HEK293 (cell line): Measurements from ENCODE around the gene PUM1.

Experiments
- CTCF ChIA-PET: fragments of 350-600 bp; formaldehyde crosslinking; extraction: SDS; loops from one replicate; lab custom pipeline; 2021; ENCODE audit warnings: antibody characterized with exemption; lab: Yijun Ruan, JAX
- POLR2A ChIA-PET: fragments of 300-600 bp; formaldehyde crosslinking; extraction: SDS; loops from one replicate; lab custom pipeline; 2020; ENCODE audit warnings: antibody characterized with exemption, inconsistent platforms; lab: Yijun Ruan, JAX
- H3K27ac ChIP-seq: fragments of 200-500 bp; sonication (Bioruptor generic); 2 replicates; pipeline ENCODE4 v1.5.1; 2014; ENCODE audit warnings: low read depth, low read length, control low read depth, inconsistent platforms; ENCODE audit errors: extremely low read depth
- H3K36me3 ChIP-seq, 2 experiments: fragments of 200-500 bp in 1 of 2; sonication (Bioruptor generic) in 1 of 2; 1 replicate in 1 of 2; 2 replicates in 1 of 2; pipeline ENCODE4 v1.5.1; 2014 to 2017; ENCODE audit warnings: inconsistent platforms in 2 of 2, low read length in 2 of 2; ENCODE audit not compliant: control insufficient read depth in 2 of 2, insufficient read depth in 1 of 2
- H3K4me1 ChIP-seq: fragments of 200-500 bp; sonication (Bioruptor generic); 2 replicates; pipeline ENCODE4 v1.5.1; 2014; ENCODE audit warnings: mild to moderate bottlenecking, low read length, inconsistent platforms; ENCODE audit not compliant: control insufficient read depth, insufficient read depth
- H3K4me3 ChIP-seq: 2 replicates; pipeline ENCODE4 v1.5.1; 2011; ENCODE audit warnings: low read depth, mild to moderate bottlenecking, control low read depth, low read length, moderate library complexity
- H3K9me3 ChIP-seq: fragments of 200-500 bp; sonication (Bioruptor generic); 2 replicates; pipeline ENCODE4 v1.5.1; 2014; ENCODE audit warnings: low read depth, low read length, inconsistent platforms; ENCODE audit not compliant: control insufficient read depth, insufficient read depth
- IKZF3 ChIP-seq: fragments of 450-650 bp; IDR thresholded peaks from 2 replicates; pipeline ENCODE4 v1.5.0; 2018; ENCODE audit warnings: missing biosample characterization, mild to moderate bottlenecking, missing genetic modification characterization, moderate library complexity
- MYNN ChIP-seq: fragments of 450-650 bp; formaldehyde crosslinking; IDR thresholded peaks from 2 replicates; pipeline ENCODE4 v1.5.1; 2016; ENCODE audit warnings: missing biosample characterization, missing genetic modification characterization, borderline replicate concordance
- OVOL3 ChIP-seq: fragments of 450-650 bp; formaldehyde crosslinking; IDR thresholded peaks from 2 replicates; pipeline ENCODE4 v1.5.1; 2016; ENCODE audit warnings: missing biosample characterization, missing genetic modification characterization
- PATZ1 ChIP-seq: fragments of 450-650 bp; formaldehyde crosslinking; IDR thresholded peaks from 2 replicates; pipeline ENCODE4 v1.5.1; 2016; ENCODE audit warnings: missing biosample characterization, missing genetic modification characterization
- PRDM1 ChIP-seq: fragments of 450-650 bp; formaldehyde crosslinking; IDR thresholded peaks from 2 replicates; pipeline ENCODE4; 2016; ENCODE audit warnings: missing biosample characterization, missing genetic modification characterization
- TCF7L2 ChIP-seq: IDR thresholded peaks from 2 replicates; pipeline ENCODE4 v1.6.1; 2011; ENCODE audit warnings: low read depth, mild to moderate bottlenecking, inconsistent platforms, low read length, moderate library complexity, borderline replicate concordance
- YY1 ChIP-seq: fragments of 450-650 bp; formaldehyde crosslinking; IDR thresholded peaks from 2 replicates; pipeline ENCODE4 v1.5.1; 2018; ENCODE audit warnings: missing biosample characterization, missing genetic modification characterization
- ZBTB1 ChIP-seq: fragments of 450-650 bp; formaldehyde crosslinking; IDR thresholded peaks from 2 replicates; pipeline ENCODE4 v1.5.1; 2016; ENCODE audit warnings: missing biosample characterization, missing genetic modification characterization
- ZBTB11 ChIP-seq: fragments of 450-650 bp; formaldehyde crosslinking; conservative IDR thresholded peaks from 2 replicates; pipeline ENCODE4 v1.5.1; 2016; ENCODE audit warnings: low read depth, missing biosample characterization, missing genetic modification characterization
- ZBTB17 ChIP-seq: fragments of 450-650 bp; formaldehyde crosslinking; IDR thresholded peaks from 2 replicates; pipeline ENCODE4 v1.5.1; 2016; ENCODE audit warnings: missing biosample characterization, missing genetic modification characterization
- ZFHX2 ChIP-seq: fragments of 450-650 bp; formaldehyde crosslinking; conservative IDR thresholded peaks from 2 replicates; pipeline ENCODE4 v1.5.1; 2016; ENCODE audit warnings: missing biosample characterization, missing genetic modification characterization
- ZFP3 ChIP-seq: fragments of 450-650 bp; formaldehyde crosslinking; IDR thresholded peaks from 2 replicates; pipeline ENCODE4 v1.5.1; 2016; ENCODE audit warnings: low read depth, missing biosample characterization, missing genetic modification characterization
- ZFP69B ChIP-seq: fragments of 450-650 bp; formaldehyde crosslinking; IDR thresholded peaks from 2 replicates; pipeline ENCODE4 v1.5.1; 2016; ENCODE audit warnings: missing biosample characterization, missing genetic modification characterization
- ZNF2 ChIP-seq: fragments of 450-650 bp; formaldehyde crosslinking; IDR thresholded peaks from 2 replicates; pipeline ENCODE4 v1.5.1; 2016; ENCODE audit warnings: missing biosample characterization, missing genetic modification characterization
- ZNF23 ChIP-seq: fragments of 450-650 bp; formaldehyde crosslinking; IDR thresholded peaks from 2 replicates; pipeline ENCODE4 v1.5.1; 2016; ENCODE audit warnings: missing biosample characterization, missing genetic modification characterization, borderline replicate concordance
- ZNF24 ChIP-seq: fragments of 450-650 bp; formaldehyde crosslinking; IDR thresholded peaks from 2 replicates; pipeline ENCODE4 v1.5.1; 2016; ENCODE audit warnings: missing biosample characterization, missing genetic modification characterization
- ZNF324 ChIP-seq: fragments of 450-650 bp; formaldehyde crosslinking; IDR thresholded peaks from 2 replicates; pipeline ENCODE4 v1.5.1; 2016; ENCODE audit warnings: missing biosample characterization, missing genetic modification characterization
- ZNF335 ChIP-seq: fragments of 450-650 bp; formaldehyde crosslinking; conservative IDR thresholded peaks from 2 replicates; pipeline ENCODE4 v1.5.1; 2016; ENCODE audit warnings: missing biosample characterization, missing genetic modification characterization
- ZNF398 ChIP-seq: fragments of 450-650 bp; formaldehyde crosslinking; IDR thresholded peaks from 2 replicates; pipeline ENCODE4 v1.5.1; 2017; ENCODE audit warnings: missing biosample characterization, missing genetic modification characterization
- ZNF473 ChIP-seq: fragments of 450-650 bp; formaldehyde crosslinking; IDR thresholded peaks from 2 replicates; pipeline ENCODE4 v1.5.1; 2017; ENCODE audit warnings: missing biosample characterization, missing genetic modification characterization
- ZNF600 ChIP-seq: fragments of 450-650 bp; formaldehyde crosslinking; IDR thresholded peaks from 2 replicates; pipeline ENCODE4 v1.5.1; 2016; ENCODE audit warnings: missing biosample characterization, missing genetic modification characterization
- ZNF610 ChIP-seq: fragments of 450-650 bp; formaldehyde crosslinking; IDR thresholded peaks from 2 replicates; pipeline ENCODE4 v1.5.1; 2016; ENCODE audit warnings: missing biosample characterization, missing genetic modification characterization, borderline replicate concordance
- ZNF629 ChIP-seq: fragments of 450-650 bp; formaldehyde crosslinking; IDR thresholded peaks from 2 replicates; pipeline ENCODE4 v1.5.1; 2017; ENCODE audit warnings: missing biosample characterization, missing genetic modification characterization
- ZNF692 ChIP-seq: fragments of 450-650 bp; formaldehyde crosslinking; IDR thresholded peaks from 2 replicates; pipeline ENCODE4 v1.5.1; 2016; ENCODE audit warnings: missing biosample characterization, missing genetic modification characterization
- TF ChIP-seq, protein P1 (sequence below): fragments of 450-650 bp; formaldehyde crosslinking; IDR thresholded peaks from 2 replicates; pipeline ENCODE4 v1.5.1; 2016; ENCODE audit warnings: missing biosample characterization, missing genetic modification characterization

The PUM1 gene

GRCh38 chr1:30896905-30897304, 168.6 kb downstream of the PUM1 start (continued):
- TF ChIP-seq, protein P1, sequence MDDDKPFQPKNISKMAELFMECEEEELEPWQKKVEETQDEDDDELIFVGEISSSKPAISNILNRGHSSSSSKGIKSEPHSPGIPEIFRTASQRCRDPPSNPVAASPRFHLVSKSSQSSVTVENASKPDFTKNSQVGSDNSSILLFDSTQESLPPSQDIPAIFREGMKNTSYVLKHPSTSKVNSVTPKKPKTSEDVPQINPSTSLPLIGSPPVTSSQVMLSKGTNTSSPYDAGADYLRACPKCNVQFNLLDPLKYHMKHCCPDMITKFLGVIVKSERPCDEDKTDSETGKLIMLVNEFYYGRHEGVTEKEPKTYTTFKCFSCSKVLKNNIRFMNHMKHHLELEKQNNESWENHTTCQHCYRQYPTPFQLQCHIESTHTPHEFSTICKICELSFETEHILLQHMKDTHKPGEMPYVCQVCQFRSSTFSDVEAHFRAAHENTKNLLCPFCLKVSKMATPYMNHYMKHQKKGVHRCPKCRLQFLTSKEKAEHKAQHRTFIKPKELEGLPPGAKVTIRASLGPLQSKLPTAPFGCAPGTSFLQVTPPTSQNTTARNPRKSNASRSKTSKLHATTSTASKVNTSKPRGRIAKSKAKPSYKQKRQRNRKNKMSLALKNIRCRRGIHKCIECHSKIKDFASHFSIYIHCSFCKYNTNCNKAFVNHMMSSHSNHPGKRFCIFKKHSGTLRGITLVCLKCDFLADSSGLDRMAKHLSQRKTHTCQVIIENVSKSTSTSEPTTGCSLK (tag by site-specific recombination) = no peak
- no peak for TF ChIP-seq MYNN
- no peak for TF ChIP-seq ZNF600 (tag by site-specific recombination)

DNA sequence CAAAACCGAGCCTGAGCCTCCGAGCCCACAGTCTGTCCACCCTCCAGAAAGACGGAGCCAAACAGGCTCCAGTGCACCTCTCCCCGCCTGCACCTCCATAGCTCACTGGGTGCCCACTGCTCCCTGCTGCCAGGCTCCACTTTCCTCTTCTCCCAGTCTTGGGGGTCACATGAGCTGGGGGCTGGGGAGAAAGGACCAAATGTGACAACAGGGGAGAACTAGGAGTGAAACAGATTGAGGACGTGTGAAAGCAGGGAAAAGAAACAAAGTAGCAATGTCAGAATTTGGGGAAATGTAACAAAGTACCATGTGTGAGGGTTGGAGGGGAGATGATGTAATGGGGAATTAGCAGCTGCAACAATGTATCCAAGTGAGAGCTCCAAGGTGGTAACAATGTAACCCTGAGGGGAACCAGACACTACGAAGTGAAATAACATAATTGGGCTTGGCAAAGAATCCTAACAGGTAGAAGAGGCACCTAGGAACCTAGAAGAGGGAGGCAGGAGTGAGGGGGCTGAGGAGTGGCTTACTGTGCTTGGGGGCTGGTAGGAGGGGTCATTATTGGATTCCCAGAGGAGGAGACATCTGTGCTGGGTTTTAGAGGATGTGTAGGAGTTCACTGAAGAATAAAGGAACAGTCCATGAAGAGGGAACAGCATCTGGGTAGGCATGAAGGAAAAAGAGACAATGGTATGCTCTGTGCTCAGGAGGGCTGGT, 169.4 kb downstream of the PUM1 start:
- H3K4me1 ChIP-seq = peaks cover 2% of the 10 kb centered on the region; the same call in 1 of the 2 replicates
- POLR2A ChIA-PET = no interaction called here
- H3K36me3 ChIP-seq = no peaks in the 10 kb centered on the region; a peak in 1 of 3 replicates
- H3K4me3 ChIP-seq = no peak overlapping the region
- H3K27ac ChIP-seq = no peak overlapping the region
- CTCF ChIA-PET = interaction anchor here (0.6 to 2.1 kb wide), 6 partner anchors 11 to 1031 kb away, joined by 3 to 9 read pairs (median 4); no protein-coding TSS in a partner anchor
- H3K9me3 ChIP-seq = no peaks in the 10 kb centered on the region
- TF ChIP-seq PATZ1 (tag by site-specific recombination) = peak; percentile 83
- TF ChIP-seq ZBTB1 (tag by site-specific recombination) = no peak
- TF ChIP-seq PRDM1 (tag by site-specific recombination) = peak; percentile 90
- TF ChIP-seq ZNF692 (tag by site-specific recombination) = peak; percentile 57
- peak; percentile 54; the same call in 1 of the 2 replicates for TF ChIP-seq ZNF324 (tag by site-specific recombination)
- peak; percentile 35; the same call in 1 of the 2 replicates for TF ChIP-seq ZNF610 (tag by site-specific recombination)
- no peak for TF ChIP-seq YY1 (tag by site-specific recombination)
- TF ChIP-seq ZBTB17 = peak; percentile 64
- no peak for TF ChIP-seq ZBTB11 (tag by site-specific recombination)
- TF ChIP-seq OVOL3 = no peak
- 0 out of 2 replicates have a peak, but pooled peaks have one; percentile 28 for TF ChIP-seq ZNF24
- 0 out of 2 replicates have a peak, but pooled peaks have one; percentile 43 for TF ChIP-seq ZNF335 (tag by site-specific recombination)
- peak; percentile 99 for TF ChIP-seq ZFP3 (tag by site-specific recombination)
- no peak for TF ChIP-seq ZNF23 (tag by site-specific recombination)
- TF ChIP-seq ZNF2 (tag by site-specific recombination) = 0 out of 2 replicates have a peak, but pooled peaks have one; percentile 26
- TF ChIP-seq ZFHX2 (tag by site-specific recombination) = peak; percentile 90
- peak; percentile 70 for TF ChIP-seq ZNF629 (tag by site-specific recombination)
- TF ChIP-seq ZFP69B = peak; percentile 52; the same call in 1 of the 2 replicates
- TF ChIP-seq TCF7L2 = no peak
- peak; percentile 26; the same call in 1 of the 2 replicates for TF ChIP-seq IKZF3 (tag by site-specific recombination)
- peak; percentile 47; the same call in 1 of the 2 replicates for TF ChIP-seq ZNF600 (tag by site-specific recombination)
- peak; percentile 58 for TF ChIP-seq ZNF398
- TF ChIP-seq ZNF473 = no peak
